Activated T-helper 1 cell treated with anti-CD3 and anti-CD28 coated beads, Interleukin-2, amount 50 U/mL, for 16 hours (primary cell): ENCODE data around the gene TCEA2.

Source experiments
- DNase-seq, 2 donors: peaks; one replicate each; pipeline ENCODE4 v3.0.0-alpha.2; 2020; ENCODE audit warnings: low read depth in 1 of 2, low spot score in 1 of 2

TCEA2 gene

GRCh38 chr20:64062596-64063388 is at the start of gene TCEA2:
TCEA2 (plus strand) TSS chr20:64063198; CDS start chr20:64063313, 115 bp downstream.
- DNase-seq = peak; percentile 89

DNA sequence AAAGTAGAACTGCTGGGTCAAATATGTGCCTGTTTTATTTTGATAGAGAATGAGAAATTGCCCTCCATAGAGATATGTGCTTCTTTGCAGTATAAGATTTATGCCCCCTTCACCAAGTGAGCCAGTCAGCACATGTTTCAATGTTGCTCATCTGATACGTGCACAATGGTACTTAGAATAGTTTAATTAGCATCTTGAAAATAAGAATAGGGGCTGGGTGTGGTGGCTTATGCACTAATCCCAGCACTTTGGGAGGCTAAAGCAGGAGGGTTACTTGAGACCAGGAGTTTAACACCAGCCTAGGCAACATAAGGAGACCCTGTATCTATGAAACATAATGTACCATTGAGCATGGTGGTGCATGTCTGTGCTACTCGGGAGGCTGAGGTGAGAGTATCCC is 47.4 kb upstream of the TCEA2 start:
- DNase-seq = no peak

DNA sequence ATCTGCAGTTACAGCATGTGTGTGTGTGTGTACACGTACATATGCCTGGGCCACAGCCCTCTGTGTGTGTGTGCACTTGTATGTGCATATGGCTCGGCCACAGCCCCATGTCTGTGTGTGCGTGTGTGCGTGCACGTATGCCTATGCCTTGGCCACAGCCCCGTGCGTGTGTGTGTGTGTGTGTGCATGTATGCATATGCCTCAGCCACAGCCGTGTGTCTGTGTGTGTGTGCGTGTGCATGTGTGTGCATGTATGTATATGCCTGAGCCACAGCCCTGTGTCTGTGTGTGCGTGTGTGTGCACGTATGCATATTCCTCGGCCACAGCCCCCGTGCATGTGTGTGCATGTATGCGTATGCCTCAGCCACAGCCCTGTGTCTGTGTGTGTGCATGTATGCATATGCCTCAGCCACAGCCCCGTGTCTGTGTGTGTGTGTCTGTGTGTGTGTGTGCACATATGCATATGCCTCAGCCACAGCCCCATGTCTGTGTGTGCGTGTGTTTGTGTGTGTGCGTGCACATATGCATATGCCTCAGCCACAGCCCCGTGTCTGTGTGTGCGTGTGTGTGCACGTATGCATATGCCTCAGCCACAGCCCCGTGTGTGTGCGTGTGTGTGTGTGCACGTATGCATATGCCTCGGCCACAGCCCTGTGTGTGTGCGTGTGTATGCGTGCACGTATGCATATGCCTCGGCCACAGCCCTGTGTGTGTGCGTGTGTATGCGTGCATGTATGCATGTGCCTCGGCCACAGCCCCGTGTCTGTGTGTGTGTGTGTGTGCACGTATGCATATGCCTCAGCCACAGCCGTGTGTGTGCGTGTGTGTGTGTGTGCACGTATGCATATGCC is 41.6 kb upstream of the TCEA2 start:
- no peak for DNase-seq

DNA sequence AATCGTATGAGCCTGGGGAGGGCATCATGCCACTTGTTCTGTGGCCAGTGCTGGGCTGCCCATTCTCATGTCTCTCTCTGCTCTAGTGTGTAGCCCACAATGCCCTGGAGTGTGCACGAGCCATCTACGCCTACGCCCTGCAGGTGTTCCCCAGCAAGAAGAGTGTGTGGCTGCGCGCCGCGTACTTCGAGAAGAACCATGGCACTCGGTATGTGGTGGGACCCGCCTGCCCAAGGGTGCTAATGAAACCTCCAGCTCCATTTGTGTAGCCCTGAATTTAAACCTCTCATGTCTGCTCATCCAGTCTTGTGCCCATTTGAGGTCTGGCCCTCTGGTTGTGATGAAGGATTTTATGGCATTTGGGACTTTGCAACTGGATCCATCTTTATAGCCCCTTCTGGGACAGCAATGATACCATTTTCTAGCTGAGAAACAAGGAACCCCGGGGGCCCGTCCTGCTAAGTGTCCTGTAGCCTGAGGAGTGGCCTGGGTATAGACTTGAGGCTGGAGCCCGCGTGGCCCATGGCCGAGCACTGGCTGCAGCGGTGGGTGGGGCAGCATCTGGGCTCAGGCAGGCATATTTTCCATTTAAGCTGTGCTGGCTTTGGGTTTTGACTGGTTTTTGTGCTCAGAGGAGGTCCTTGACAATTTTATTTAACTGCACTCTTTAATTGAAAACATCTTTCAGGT is 40.2 kb upstream of the TCEA2 start:
- no peak for DNase-seq

- DNase-seq = no peak
Observed at GRCh38 chr20:64023361-64024140, 39.4 kb upstream of the TCEA2 start.

DNA sequence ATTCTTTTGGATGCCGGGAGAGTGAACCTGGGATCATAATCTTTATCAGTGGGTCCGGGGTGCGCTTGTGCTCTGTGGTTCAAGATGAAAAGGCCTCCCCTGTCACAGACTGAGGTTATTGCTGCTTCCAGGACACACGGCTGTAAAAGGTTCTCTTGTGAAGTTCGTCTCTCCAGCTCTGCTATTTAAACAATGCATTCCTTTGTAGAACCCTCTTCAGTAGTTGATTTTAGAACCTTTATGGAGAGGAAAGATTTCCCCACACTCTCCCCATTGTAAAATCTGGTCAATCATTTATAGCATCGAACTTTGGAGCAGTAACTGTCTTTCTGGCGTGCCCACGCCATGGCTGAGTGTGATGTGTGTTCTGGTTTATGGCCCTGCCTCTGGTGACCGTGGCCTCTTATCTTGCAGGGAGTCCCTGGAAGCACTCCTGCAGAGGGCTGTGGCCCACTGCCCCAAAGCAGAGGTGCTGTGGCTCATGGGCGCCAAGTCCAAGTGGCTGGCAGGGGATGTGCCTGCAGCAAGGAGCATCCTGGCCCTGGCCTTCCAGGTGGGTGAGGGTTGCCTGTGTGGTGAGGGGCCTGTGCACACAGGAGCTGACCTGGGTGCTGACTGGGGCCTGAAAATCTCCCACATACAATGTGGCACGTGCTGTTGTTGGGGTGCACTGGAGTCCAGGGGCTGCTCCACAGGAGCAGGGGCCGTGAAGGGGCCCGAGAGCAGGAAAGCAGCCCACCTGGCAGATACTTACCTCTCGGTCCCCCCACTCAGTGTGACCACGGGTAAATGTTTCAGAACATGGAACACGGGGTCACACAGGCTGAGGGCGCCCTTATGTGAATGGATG is 38.6 kb upstream of the TCEA2 start:
- DNase-seq = no peak

DNA sequence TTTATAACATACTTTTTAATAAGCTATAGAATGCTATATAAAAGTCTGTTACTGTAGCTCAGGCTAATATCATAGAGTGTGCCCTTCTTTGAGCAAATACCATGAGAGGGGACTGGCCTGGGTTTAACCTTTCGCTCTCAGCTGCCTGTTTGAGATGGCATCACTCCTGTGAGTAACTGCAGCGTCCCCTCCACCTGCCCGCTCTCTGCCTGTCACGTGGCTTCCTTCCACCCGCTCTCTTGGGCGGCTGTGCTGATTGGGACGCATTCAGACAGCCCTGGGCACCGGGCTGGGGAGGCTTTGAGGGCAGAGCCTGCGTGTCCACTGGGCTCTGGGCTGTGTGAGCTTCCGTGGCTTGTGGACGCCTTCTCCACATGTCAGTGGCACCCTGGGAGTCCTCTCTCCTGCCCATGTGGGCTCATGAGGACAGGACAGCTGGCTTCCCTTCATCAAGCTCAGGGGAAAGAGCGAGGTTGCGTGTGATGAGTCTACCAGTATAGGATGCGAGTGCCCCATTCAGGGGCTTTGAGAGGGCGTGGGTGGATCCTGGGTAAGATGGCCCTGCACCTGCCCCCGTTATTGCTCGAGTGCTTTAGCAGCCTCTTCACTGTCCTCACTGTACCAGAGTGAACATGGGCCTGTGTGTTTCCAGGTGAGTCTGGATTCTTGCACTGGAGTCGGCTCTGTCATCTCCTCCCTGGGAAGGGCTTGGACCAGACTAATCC is 37.7 kb upstream of the TCEA2 start:
- no peak for DNase-seq

DNA sequence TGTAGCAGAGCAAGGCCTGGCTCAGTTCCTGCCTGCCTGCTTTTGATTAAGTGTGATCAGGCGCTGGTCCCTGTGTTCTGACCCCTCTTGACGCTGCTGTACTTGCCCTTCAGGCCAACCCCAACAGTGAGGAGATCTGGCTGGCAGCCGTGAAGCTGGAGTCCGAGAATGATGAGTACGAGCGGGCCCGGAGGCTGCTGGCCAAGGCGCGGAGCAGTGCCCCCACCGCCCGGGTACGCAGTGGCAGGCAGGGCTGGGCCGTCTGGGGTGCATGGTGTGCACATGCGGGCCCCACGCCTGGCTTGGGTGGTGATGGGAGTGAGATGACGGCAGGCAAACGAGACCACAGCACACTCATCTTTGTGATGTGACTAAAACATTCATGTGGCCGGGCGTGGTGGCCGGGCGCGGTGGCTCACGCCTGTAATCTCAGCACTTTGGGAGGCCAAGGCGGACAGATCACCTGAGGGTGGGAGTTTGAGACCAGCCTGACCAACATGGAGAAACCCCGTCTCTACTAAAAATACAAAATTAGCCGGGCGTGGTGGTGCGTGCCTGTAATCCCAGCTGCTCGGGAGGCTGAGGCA is 37.1 kb upstream of the TCEA2 start:
- DNase-seq = no peak

- no peak for DNase-seq
Observed at GRCh38 chr20:64027981-64028685, 34.9 kb upstream of the TCEA2 start.

DNA sequence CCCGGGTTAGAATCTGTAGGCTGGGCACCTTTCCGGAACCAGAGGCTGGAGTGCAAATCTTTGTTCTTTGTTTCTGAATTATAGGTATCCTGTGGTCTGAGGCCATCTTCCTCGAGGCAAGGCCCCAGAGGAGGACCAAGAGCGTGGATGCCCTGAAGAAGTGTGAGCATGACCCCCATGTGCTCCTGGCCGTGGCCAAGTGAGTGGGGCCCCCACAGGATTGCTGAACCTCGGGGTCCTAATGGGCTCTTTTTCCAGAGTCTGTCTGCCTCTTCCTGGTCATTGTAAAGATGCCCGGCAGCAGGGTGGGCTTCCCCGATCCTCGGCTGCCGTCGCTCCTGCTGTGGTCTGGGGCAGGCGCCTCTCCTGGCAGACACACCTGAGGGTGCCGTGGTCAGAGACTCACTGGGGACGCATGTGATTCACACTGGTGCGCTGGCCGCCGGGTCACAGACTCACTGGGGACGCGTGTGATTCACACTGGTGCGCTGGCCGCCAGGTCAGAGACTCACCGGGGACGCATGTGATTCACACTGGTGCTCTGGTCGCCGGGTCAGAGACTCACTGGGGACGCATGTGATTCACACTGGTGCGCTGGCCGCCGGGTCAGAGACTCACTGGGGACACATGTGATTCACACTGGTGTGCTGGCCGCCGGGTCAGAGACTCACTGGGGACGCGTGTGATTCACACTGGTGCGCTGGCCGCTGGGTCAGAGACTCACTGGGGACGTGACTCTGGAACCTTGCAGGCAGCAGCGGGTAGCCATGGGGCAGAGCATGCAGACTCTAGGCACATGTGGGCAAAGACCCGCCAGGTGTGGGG is 33.5 kb upstream of the TCEA2 start:
- no peak for DNase-seq

GRCh38 chr20:64030371-64031134 is 32.4 kb upstream of the TCEA2 start:
- DNase-seq = no peak

DNA sequence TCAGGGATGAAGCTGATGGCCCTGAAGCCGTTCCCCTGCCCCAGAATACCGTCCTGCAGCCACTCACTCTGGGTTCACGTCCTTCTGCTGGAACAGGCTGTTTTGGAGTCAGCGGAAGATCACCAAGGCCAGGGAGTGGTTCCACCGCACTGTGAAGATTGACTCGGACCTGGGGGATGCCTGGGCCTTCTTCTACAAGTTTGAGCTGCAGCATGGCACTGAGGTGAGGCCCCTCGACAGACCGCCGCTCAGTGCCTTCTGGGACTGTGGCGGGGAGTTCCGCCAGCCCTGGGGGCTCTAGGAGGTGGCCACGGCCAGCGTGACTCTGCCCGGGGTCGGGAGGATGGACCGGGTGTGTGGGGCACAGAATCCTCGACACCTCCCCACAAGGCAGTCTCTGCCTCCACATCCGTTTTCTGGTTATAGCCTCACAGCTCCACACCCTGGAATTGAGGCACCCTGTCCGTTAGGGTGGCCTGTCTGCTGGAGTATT is 31.1 kb upstream of the TCEA2 start:
- no peak for DNase-seq

DNA sequence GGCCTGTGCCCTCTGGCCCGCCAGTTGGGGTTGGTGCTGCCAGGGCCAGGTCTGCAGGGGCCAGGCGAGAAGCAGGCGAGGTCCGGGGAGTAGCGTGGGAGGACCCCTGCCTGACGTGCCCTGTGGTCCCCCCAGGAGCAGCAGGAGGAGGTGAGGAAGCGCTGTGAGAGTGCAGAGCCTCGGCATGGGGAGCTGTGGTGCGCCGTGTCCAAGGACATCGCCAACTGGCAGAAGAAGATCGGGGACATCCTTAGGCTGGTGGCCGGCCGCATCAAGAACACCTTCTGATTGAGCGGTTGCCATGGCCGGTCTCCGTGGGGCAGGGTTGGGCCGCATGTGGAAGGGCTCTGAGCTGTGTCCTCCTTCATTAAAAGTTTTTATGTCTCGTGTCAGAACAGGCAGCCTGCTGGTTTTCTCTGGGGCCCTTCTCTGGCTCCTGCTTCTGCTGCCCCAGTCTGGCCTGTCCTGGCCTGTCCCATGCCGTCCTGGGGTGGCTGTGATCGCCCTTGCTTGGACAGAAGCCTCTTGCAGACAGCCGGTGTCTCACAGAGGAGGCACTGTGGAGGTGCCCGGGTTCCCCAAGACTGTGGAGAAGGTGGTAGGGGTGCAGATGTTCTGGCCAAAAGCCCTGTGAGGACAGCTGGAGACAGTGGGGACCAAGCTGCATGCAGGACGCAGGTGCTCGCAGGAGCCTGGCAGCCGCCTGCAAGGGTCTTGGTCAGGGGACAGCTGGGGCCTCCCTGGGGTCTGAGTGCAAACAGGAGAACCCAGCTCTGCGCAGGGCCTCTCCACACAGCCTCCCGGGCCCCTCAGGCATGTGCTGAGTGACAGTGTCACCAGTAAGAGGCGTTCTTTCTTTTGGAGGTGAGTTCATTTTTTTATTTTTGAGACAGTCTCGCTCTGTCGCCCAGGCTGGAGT is 30.0 kb upstream of the TCEA2 start:
- no peak for DNase-seq

DNA sequence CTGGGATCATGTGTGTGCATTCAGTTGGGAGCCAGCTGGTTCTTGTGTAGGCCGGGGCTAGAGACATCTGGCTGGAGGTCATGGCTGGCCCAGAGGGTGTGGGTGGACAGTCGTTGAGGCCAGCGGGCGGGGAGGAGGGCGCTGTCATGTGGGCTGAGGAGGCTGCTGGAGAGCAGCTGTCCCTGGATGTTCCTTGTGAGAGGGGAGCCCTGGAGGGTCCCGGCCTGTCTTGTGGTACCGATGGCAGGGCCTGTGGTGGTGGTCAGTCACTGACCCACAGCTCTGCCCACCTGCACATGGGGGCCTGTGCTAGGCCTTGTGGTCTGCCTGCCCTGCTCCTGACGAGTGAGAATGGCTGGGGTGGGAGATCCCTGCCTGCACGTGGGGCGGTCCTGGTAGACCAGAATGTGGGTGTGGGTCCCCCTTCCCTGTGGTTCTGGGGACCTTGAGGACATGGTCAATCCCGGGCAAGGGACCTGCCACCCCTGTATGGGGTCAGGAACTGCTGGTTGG is 29.0 kb upstream of the TCEA2 start:
- DNase-seq = no peak
